ENCODE results near the gene C16orf54. TPM values are rescaled to one million over a fixed set of nuclear protein-coding genes. Genes with fewer than 3 reads are reported as not detected.
"Not testable (repeated sequence)": the region's sequence is repeated elsewhere in the genome, so short reads cannot be mapped to it uniquely, and the experiment has no call there.

The C16orf54 gene, protein sequence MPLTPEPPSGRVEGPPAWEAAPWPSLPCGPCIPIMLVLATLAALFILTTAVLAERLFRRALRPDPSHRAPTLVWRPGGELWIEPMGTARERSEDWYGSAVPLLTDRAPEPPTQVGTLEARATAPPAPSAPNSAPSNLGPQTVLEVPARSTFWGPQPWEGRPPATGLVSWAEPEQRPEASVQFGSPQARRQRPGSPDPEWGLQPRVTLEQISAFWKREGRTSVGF
- total RNA-seq (1 to 10 TPM in 1 of 2 donors, under 1 TPM in 1; 0.39 to 1.1 TPM), polyA plus RNA-seq (ENCODE audit: insufficient read length in 2 of 2) (under 1 TPM; 0.20 to 0.29 TPM)
- long read RNA-seq, donor 1, partial matches to known transcripts, result 0 of 1 reads
- long read RNA-seq, donor 1, other reads (novel, unspliced or antisense), result 0 of 1 reads
- long read RNA-seq, donor 2, partial matches to known transcripts, result 0 of 1 reads
- long read RNA-seq, donor 2, other reads (novel, unspliced or antisense), result 0 of 1 reads
- long read RNA-seq, donor 3, result 0 reads
- long read RNA-seq, donor 4, result 0 reads

DNA sequence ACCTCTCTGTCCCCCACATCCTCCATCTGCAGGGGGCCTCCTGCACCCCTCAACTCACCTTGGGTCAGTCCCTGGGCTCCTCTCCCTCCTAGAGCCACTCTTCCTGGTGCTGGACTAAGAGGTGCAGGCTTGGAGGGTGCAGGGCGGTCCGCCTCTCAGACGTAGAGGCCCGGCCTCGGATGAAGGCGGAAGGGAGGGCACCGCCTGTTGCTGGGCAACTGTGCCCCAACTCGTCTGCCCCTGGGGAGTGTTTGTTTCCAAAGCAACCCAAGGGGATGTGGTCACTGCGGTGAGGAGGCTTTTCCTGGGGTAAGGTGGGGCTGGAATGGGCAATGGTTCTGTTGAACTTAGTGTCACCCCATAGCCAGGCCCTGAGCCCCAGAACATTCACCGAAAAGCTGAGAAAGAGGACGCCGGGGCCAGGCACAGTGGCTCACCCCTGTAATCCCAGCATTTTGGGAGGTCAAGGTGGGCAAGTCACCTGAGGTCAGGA, at the start of gene C16orf54:
TSS of gene C16orf54 (minus strand) at position 138 of the 493 bp plus-strand sequence. CDS start 1,039 bp downstream, outside the sequence.
- Histone ChIP-seq H3K27ac (ENCODE audit: low read depth, low read length) (no peak within 1 kb of the TSS), H3K4me3 (ENCODE audit: low read depth, low read length) (no peak within 1 kb of the TSS), H3K36me3 (ENCODE audit: control insufficient read depth, insufficient read depth, low read length) (peaks cover 2% of the 10 kb centered on the region), H3K27me3 (ENCODE audit: control insufficient read depth, insufficient read depth, low read length) (no peaks in the 10 kb centered on the region), H3K4me1 (ENCODE audit: control insufficient read depth, insufficient read depth, low read length) (no peaks in the 10 kb centered on the region), H3K9me3 (ENCODE audit: control insufficient read depth, insufficient read depth, low read length) (no peaks in the 10 kb centered on the region)
- 52% methylated on average over 11 of the region's 12 CpGs for WGBS (ENCODE audit: insufficient coverage)
- peak in 1 of 6 donors; percentile 11 for DNase-seq (ENCODE audit: low read depth in 4 of 6, low spot score in 6 of 6)

DNA sequence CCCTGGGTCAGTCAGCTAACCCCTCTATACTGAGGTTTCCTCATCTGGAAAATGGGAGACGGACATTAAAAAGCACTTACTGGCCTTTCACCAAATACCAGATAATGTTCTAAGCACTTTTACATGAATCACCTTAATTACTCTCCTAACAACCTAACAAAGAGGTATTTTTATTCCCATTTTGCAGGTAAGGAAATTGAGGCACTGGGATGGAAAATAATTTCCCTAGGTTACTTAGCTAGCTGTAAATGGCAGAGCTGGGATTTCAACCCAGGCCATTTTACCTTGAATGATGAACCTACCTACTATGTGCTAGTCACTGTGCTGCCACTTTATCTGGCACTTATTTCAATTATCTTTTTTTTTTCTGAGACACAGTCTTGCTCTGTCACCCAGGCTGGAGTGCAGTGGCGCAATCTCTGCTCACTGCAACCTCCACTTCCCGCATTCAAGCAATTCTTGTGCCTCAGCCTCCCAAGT, 48.5 kb upstream of the C16orf54 start:
- H3K4me3 ChIP-seq (ENCODE audit: low read depth, low read length), result no peak overlapping the region
- H3K4me1 ChIP-seq (ENCODE audit: control insufficient read depth, insufficient read depth, low read length), result peaks cover 18% of the 10 kb centered on the region
- no peaks in the 10 kb centered on the region for H3K9me3 ChIP-seq (ENCODE audit: control insufficient read depth, insufficient read depth, low read length)
- no peaks in the 10 kb centered on the region for H3K27me3 ChIP-seq (ENCODE audit: control insufficient read depth, insufficient read depth, low read length)
- H3K27ac ChIP-seq (ENCODE audit: low read depth, low read length), result no peak overlapping the region
- 100% methylated on average over 1 of the region's 3 CpGs for WGBS (ENCODE audit: insufficient coverage)
- DNase-seq (ENCODE audit: low read depth in 4 of 6, low spot score in 6 of 6), result no peak
- H3K36me3 ChIP-seq (ENCODE audit: control insufficient read depth, insufficient read depth, low read length), result peaks cover 24% of the 10 kb centered on the region

GRCh38 chr16:29793153-29793552, 47.4 kb upstream of the C16orf54 start:
- DNase-seq (ENCODE audit: low read depth in 4 of 6, low spot score in 6 of 6); H3K9me3 ChIP-seq (ENCODE audit: control insufficient read depth, insufficient read depth, low read length); H3K4me3 ChIP-seq (ENCODE audit: low read depth, low read length); H3K27me3 ChIP-seq (ENCODE audit: control insufficient read depth, insufficient read depth, low read length); H3K27ac ChIP-seq (ENCODE audit: low read depth, low read length): not testable (repeated sequence)
- 91% methylated on average over 18 of the region's 18 CpGs for WGBS (ENCODE audit: insufficient coverage)
- Histone ChIP-seq H3K36me3 (ENCODE audit: control insufficient read depth, insufficient read depth, low read length) (peaks cover 13% of the 10 kb centered on the region), H3K4me1 (ENCODE audit: control insufficient read depth, insufficient read depth, low read length) (peaks cover 18% of the 10 kb centered on the region)

GRCh38 chr16:29791845-29792807, 46.3 kb upstream of the C16orf54 start:
- Histone ChIP-seq H3K27ac (ENCODE audit: low read depth, low read length) (no peak overlapping the region), H3K27me3 (ENCODE audit: control insufficient read depth, insufficient read depth, low read length) (no peaks in the 10 kb centered on the region), H3K4me1 (ENCODE audit: control insufficient read depth, insufficient read depth, low read length) (peaks cover 18% of the 10 kb centered on the region), H3K36me3 (ENCODE audit: control insufficient read depth, insufficient read depth, low read length) (peaks cover 7% of the 10 kb centered on the region), H3K4me3 (ENCODE audit: low read depth, low read length) (no peak overlapping the region), H3K9me3 (ENCODE audit: control insufficient read depth, insufficient read depth, low read length) (no peaks in the 10 kb centered on the region)
- no peak for DNase-seq (ENCODE audit: low read depth in 4 of 6, low spot score in 6 of 6)
- WGBS (ENCODE audit: insufficient coverage), result 83% methylated on average over 5 of the region's 9 CpGs

GRCh38 chr16:29790949-29791844, 45.4 kb upstream of the C16orf54 start:
- Histone ChIP-seq H3K4me1 (ENCODE audit: control insufficient read depth, insufficient read depth, low read length) (peaks cover 18% of the 10 kb centered on the region), H3K9me3 (ENCODE audit: control insufficient read depth, insufficient read depth, low read length) (no peaks in the 10 kb centered on the region), H3K27ac (ENCODE audit: low read depth, low read length) (peak overlapping the region; percentile 11), H3K4me3 (ENCODE audit: low read depth, low read length) (peak overlapping the region; percentile 61), H3K36me3 (ENCODE audit: control insufficient read depth, insufficient read depth, low read length) (no peaks in the 10 kb centered on the region), H3K27me3 (ENCODE audit: control insufficient read depth, insufficient read depth, low read length) (no peaks in the 10 kb centered on the region)
- WGBS (ENCODE audit: insufficient coverage), result 0% methylated on average over 22 of the region's 31 CpGs
- DNase-seq (ENCODE audit: low read depth in 4 of 6, low spot score in 6 of 6), result no peak

DNA sequence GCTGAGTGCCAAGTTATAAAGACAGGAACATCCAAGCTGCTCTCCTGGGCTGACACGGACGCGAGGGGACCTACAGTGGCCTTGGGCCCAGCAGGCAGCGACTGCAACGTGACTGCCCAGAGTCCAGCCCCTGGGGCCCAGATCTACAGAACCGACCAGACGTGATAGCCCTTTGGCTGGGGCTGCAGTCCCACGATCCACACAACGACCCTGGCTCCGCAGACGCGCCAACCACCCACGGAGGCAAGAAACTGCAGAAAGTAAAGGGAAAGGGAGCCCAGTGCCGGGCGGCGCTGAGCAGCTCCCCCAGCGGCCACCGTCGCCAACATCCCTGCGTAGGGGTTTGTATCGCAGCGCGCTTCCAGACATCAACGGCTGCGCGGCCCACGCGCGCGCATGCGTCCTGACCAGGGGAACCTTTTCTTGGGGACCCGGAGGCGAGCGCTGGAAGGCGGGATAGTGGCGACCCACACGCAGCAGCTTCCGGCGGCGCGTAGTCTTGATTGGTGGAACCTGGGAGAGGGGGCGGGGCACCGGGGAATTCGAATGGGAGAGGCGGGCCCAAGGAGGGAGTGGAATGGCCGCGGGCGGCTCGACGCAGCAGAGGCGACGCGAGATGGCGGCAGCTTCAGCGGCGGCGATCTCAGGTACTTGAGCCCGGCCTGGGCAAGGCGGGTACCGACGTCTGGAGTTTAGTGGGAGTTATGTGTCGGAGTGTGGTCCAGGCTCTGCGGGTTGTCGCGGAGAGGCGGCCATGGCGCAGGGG, 44.6 kb upstream of the C16orf54 start, which contains the start of gene KIF22:
TSS of gene KIF22 (plus strand) at position 569 of the 766 bp plus-strand sequence. CDS start at position 578, 9 bp downstream.
- H3K4me3 ChIP-seq (ENCODE audit: low read depth, low read length), result peak within 1 kb of the TSS; percentile 61
- peaks cover 22% of the 10 kb centered on the region for H3K4me1 ChIP-seq (ENCODE audit: control insufficient read depth, insufficient read depth, low read length)
- H3K27ac ChIP-seq (ENCODE audit: low read depth, low read length), result peak within 1 kb of the TSS; percentile 94
- no peaks in the 10 kb centered on the region for H3K27me3 ChIP-seq (ENCODE audit: control insufficient read depth, insufficient read depth, low read length)
- WGBS (ENCODE audit: insufficient coverage), result under 1% methylated on average over 67 of the region's 67 CpGs
- H3K36me3 ChIP-seq (ENCODE audit: control insufficient read depth, insufficient read depth, low read length), result no peaks in the 10 kb centered on the region
- H3K9me3 ChIP-seq (ENCODE audit: control insufficient read depth, insufficient read depth, low read length), result no peaks in the 10 kb centered on the region
- peak in 5 of 6 donors; percentile 98 to 100 (median 98) for DNase-seq (ENCODE audit: low read depth in 4 of 6, low spot score in 6 of 6)

- H3K27me3 ChIP-seq (ENCODE audit: control insufficient read depth, insufficient read depth, low read length), result no peaks in the 10 kb centered on the region
- peaks cover 28% of the 10 kb centered on the region for H3K4me1 ChIP-seq (ENCODE audit: control insufficient read depth, insufficient read depth, low read length)
- H3K27ac ChIP-seq (ENCODE audit: low read depth, low read length), result peak overlapping the region; percentile 94
- H3K9me3 ChIP-seq (ENCODE audit: control insufficient read depth, insufficient read depth, low read length), result no peaks in the 10 kb centered on the region
- peak overlapping the region; percentile 61 for H3K4me3 ChIP-seq (ENCODE audit: low read depth, low read length)
- DNase-seq (ENCODE audit: low read depth in 4 of 6, low spot score in 6 of 6), result no peak
- WGBS (ENCODE audit: insufficient coverage), result 57% methylated on average over 14 of the region's 20 CpGs
- no peaks in the 10 kb centered on the region for H3K36me3 ChIP-seq (ENCODE audit: control insufficient read depth, insufficient read depth, low read length)
Observed at GRCh38 chr16:29789775-29790182, 44.0 kb upstream of the C16orf54 start.

GRCh38 chr16:29787155-29787554, 41.4 kb upstream of the C16orf54 start:
- H3K9me3 ChIP-seq (ENCODE audit: control insufficient read depth, insufficient read depth, low read length); H3K4me3 ChIP-seq (ENCODE audit: low read depth, low read length); H3K27ac ChIP-seq (ENCODE audit: low read depth, low read length); H3K36me3 ChIP-seq (ENCODE audit: control insufficient read depth, insufficient read depth, low read length); H3K27me3 ChIP-seq (ENCODE audit: control insufficient read depth, insufficient read depth, low read length); DNase-seq (ENCODE audit: low read depth in 4 of 6, low spot score in 6 of 6): not testable (repeated sequence)
- 88% methylated on average over 4 of the region's 4 CpGs for WGBS (ENCODE audit: insufficient coverage)
- peaks cover 22% of the 10 kb centered on the region for H3K4me1 ChIP-seq (ENCODE audit: control insufficient read depth, insufficient read depth, low read length)
